Vagina (tissue), 2 donors: ENCODE data around the gene LIN7C.
"Not testable (repeated sequence)": the region's sequence is repeated elsewhere in the genome, so short reads cannot be mapped to it uniquely, and the experiment has no call there.

ENCODE experiments used
- CTCF ChIP-seq, 3 experiments: fragments of 450-650 bp in 2 of 3; fragments of 200-600 bp in 1 of 3; sonication (generic) in 1 of 3; IDR thresholded peaks; one replicate each; pipeline ENCODE4 v1.5.1; 2017 to 2019; ENCODE audit warnings: antibody characterized with exemption in 3 of 3, mild to moderate bottlenecking in 2 of 3, moderate library complexity in 2 of 3
- POLR2AphosphoS5 ChIP-seq, 2 donors: sonication (generic); formaldehyde crosslinking; IDR thresholded peaks; one replicate each; pipeline ENCODE4 v1.9.0; 2017; ENCODE audit warnings: antibody characterized with exemption in 2 of 2, mild to moderate bottlenecking in 2 of 2, low read depth in 1 of 2; ENCODE audit not compliant: insufficient read depth in 1 of 2

GRCh38 chr11:27448184-27448540 lies 58.4 kb downstream of the LIN7C start:
- TF ChIP-seq CTCF (IDR thresholded peaks at IDR 0.05); POLR2AphosphoS5 (IDR thresholded peaks at IDR 0.05; ENCODE audit: insufficient read depth in 1 of 2, low read depth in 1 of 2): not testable (repeated sequence)
